Measurements from ENCODE around the gene SAMSN1.
A peak's percentile ranks its signal among the peaks of the same experiment; 100 is the strongest.

The SAMSN1 gene

GRCh38 chr21:14484188-14485009 is 61.7 kb downstream of the SAMSN1 start:
- no peak for DNase-seq (ENCODE audit: low read depth)

GRCh38 chr21:14483296-14483695 is 62.8 kb downstream of the SAMSN1 start:
- no peak for DNase-seq (ENCODE audit: low read depth)

- DNase-seq (ENCODE audit: low read depth), result peak; percentile 64
Measured at GRCh38 chr21:14482165-14482564, 64.0 kb downstream of the SAMSN1 start.

- DNase-seq (ENCODE audit: low read depth), result no peak
Measured at GRCh38 chr21:14480411-14481031, 65.6 kb downstream of the SAMSN1 start.

- DNase-seq (ENCODE audit: low read depth), result no peak
Measured at GRCh38 chr21:14479241-14479786, 66.8 kb downstream of the SAMSN1 start.

- no peak for DNase-seq (ENCODE audit: low read depth)
Measured at GRCh38 chr21:14477841-14478240, 68.3 kb downstream of the SAMSN1 start.

GRCh38 chr21:14477133-14477532 is 69.0 kb downstream of the SAMSN1 start:
- no peak for DNase-seq (ENCODE audit: low read depth)

GRCh38 chr21:14474995-14475394 is 71.1 kb downstream of the SAMSN1 start:
- no peak for DNase-seq (ENCODE audit: low read depth)

- no peak for DNase-seq (ENCODE audit: low read depth)
Measured at GRCh38 chr21:14469641-14470040, 76.5 kb downstream of the SAMSN1 start.

- DNase-seq (ENCODE audit: low read depth), result no peak
Measured at GRCh38 chr21:14466715-14467114, 79.4 kb downstream of the SAMSN1 start.

- DNase-seq (ENCODE audit: low read depth), result no peak
Measured at GRCh38 chr21:14457762-14458161, 88.4 kb downstream of the SAMSN1 start.

- DNase-seq (ENCODE audit: low read depth), result no peak
Measured at GRCh38 chr21:14456911-14457310, 89.2 kb downstream of the SAMSN1 start.

- peak; percentile 100 for DNase-seq (ENCODE audit: low read depth)
Measured at GRCh38 chr21:14454016-14455009, 91.8 kb downstream of the SAMSN1 start.

- DNase-seq (ENCODE audit: low read depth), result no peak
Measured at GRCh38 chr21:14453339-14454015, 92.6 kb downstream of the SAMSN1 start.

GRCh38 chr21:14452727-14453241 is 93.3 kb downstream of the SAMSN1 start:
- no peak for DNase-seq (ENCODE audit: low read depth)

- DNase-seq (ENCODE audit: low read depth), result peak; percentile 75
Measured at GRCh38 chr21:14452031-14452726, 93.9 kb downstream of the SAMSN1 start.

GRCh38 chr21:14451546-14451945 is 94.6 kb downstream of the SAMSN1 start:
- no peak for DNase-seq (ENCODE audit: low read depth)

- no peak for DNase-seq (ENCODE audit: low read depth)
Measured at GRCh38 chr21:14448784-14449183, 97.3 kb downstream of the SAMSN1 start.

GRCh38 chr21:14438211-14438610 is 107.9 kb downstream of the SAMSN1 start:
- no peak for DNase-seq (ENCODE audit: low read depth)

- no peak for DNase-seq (ENCODE audit: low read depth)
Measured at GRCh38 chr21:14435423-14435822, 110.7 kb downstream of the SAMSN1 start.
